Naive thymus-derived CD4-positive, alpha-beta T cell (primary cell): ENCODE data around the gene ZSWIM3. TPM values are rescaled to one million over a fixed set of nuclear protein-coding genes. Genes with fewer than 3 reads are reported as not detected.

Experiments
- ATAC-seq: fragments of 150-1000 bp; cut with Tn5 transposase; 2 replicates; pipeline ENCODE4 v1.10.0; 2021; ENCODE audit warnings: mild to moderate bottlenecking, moderate library complexity
- CTCF ChIA-PET: fragments of 350-600 bp; sonication (Branson Sonifier 250); formaldehyde crosslinking; loops from one replicate; lab custom pipeline; 2021; ENCODE audit warnings: antibody characterized with exemption; lab: Charles Lee
- POLR2A ChIA-PET: fragments of 350-600 bp; sonication (Branson Sonifier 250); formaldehyde crosslinking; loops from one replicate; lab custom pipeline; 2021; ENCODE audit warnings: antibody characterized with exemption, inconsistent platforms; lab: Charles Lee
- DNase-seq, 9 donors: peaks; one replicate each; pipeline versions ENCODE4 v3.0.0 to v3.0.0-alpha.2; 2020 to 2022; ENCODE audit warnings: mixed read lengths in 1 of 9
- H3K27ac ChIP-seq: one replicate; pipeline ENCODE4 v1.7.0; 2013; ENCODE audit warnings: mild to moderate bottlenecking, low read depth, low read length, moderate library complexity
- H3K27me3 ChIP-seq, 2 donors: one replicate each; pipeline ENCODE4 v1.7.0; 2013; ENCODE audit warnings: low read length in 2 of 2, mild to moderate bottlenecking in 2 of 2, moderate library complexity in 2 of 2; ENCODE audit not compliant: control insufficient read depth in 2 of 2, insufficient read depth in 2 of 2
- H3K36me3 ChIP-seq, 3 experiments: 1 replicate in 2 of 3; 2 replicates in 1 of 3; pipeline ENCODE4 v1.7.0; 2013; ENCODE audit warnings: low read length in 3 of 3, mild to moderate bottlenecking in 3 of 3, moderate library complexity in 1 of 3; ENCODE audit not compliant: insufficient read depth in 3 of 3, control insufficient read depth in 2 of 3
- H3K4me1 ChIP-seq, 2 donors: one replicate each; pipeline ENCODE4 v1.7.0; 2013; ENCODE audit warnings: low read length in 2 of 2, mild to moderate bottlenecking in 2 of 2, moderate library complexity in 1 of 2; ENCODE audit not compliant: control insufficient read depth in 2 of 2, insufficient read depth in 2 of 2
- H3K4me3 ChIP-seq: 2 replicates; pipeline ENCODE4 v1.7.0; 2013; ENCODE audit warnings: mild to moderate bottlenecking, low read length
- H3K9me3 ChIP-seq, 3 experiments: 1 replicate in 2 of 3; 2 replicates in 1 of 3; pipeline ENCODE4 v1.7.0; 2013; ENCODE audit warnings: low read length in 3 of 3; ENCODE audit not compliant: control insufficient read depth in 2 of 3
- H3K27ac Mint-ChIP-seq, 9 donors: one replicate each; pipeline ENCODE4 v1.8.0; 2020 to 2022; ENCODE audit warnings: mixed read lengths in 9 of 9, mild to moderate bottlenecking in 8 of 9, moderate library complexity in 5 of 9, inconsistent platforms in 2 of 9
- H3K27me3 Mint-ChIP-seq, 5 donors: one replicate each; pipeline ENCODE4 v1.8.0; 2021 to 2022; ENCODE audit warnings: mixed read lengths in 5 of 5, mild to moderate bottlenecking in 1 of 5
- H3K36me3 Mint-ChIP-seq, 5 donors: one replicate each; pipeline ENCODE4 v1.8.0; 2020 to 2022; ENCODE audit warnings: mixed read lengths in 5 of 5, mild to moderate bottlenecking in 3 of 5, inconsistent platforms in 1 of 5
- H3K4me1 Mint-ChIP-seq, 7 donors: one replicate each; pipeline ENCODE4 v1.8.0; 2020 to 2022; ENCODE audit warnings: mixed read lengths in 7 of 7, mild to moderate bottlenecking in 3 of 7, inconsistent platforms in 1 of 7
- H3K4me3 Mint-ChIP-seq, 10 donors: one replicate each; pipeline ENCODE4 v1.8.0; 2020 to 2022; ENCODE audit warnings: mild to moderate bottlenecking in 10 of 10, mixed read lengths in 10 of 10, moderate library complexity in 6 of 10, inconsistent platforms in 2 of 10
- H3K9me3 Mint-ChIP-seq, 11 donors: one replicate each; pipeline ENCODE4 v1.8.0; 2020 to 2022; ENCODE audit warnings: mixed read lengths in 11 of 11, mild to moderate bottlenecking in 4 of 11, inconsistent platforms in 1 of 11, moderate library complexity in 1 of 11
- intact Hi-C, 2 donors: fragments of 100-400 bp; cut with micrococcal nuclease; formaldehyde crosslinking; loops; one replicate each; pipeline ENCODE4 v1.15.1; 2023
- polyA plus RNA-seq, 2 donors: library from polyadenylated mRNA; unstranded; fragments of 300-500 nt; fragmentation: Illumina TruSeq; gene quantifications; one replicate each; pipeline ENCODE4 v1.2.3, GENCODE V29; 2021
- total RNA-seq, 6 experiments: library from RNA in 5 of 6; stranded (reverse) in 5 of 6; gene quantifications; 1 replicate in 5 of 6; 2 replicates in 1 of 6; pipeline ENCODE4 v1.2.3 and lab custom pipeline; 2021 to 2026

The ZSWIM3 gene
- total and polyA plus RNA-seq, 7 experiments from 2014 or later = 1.2 to 6.8 (median 3.1) TPM

DNA sequence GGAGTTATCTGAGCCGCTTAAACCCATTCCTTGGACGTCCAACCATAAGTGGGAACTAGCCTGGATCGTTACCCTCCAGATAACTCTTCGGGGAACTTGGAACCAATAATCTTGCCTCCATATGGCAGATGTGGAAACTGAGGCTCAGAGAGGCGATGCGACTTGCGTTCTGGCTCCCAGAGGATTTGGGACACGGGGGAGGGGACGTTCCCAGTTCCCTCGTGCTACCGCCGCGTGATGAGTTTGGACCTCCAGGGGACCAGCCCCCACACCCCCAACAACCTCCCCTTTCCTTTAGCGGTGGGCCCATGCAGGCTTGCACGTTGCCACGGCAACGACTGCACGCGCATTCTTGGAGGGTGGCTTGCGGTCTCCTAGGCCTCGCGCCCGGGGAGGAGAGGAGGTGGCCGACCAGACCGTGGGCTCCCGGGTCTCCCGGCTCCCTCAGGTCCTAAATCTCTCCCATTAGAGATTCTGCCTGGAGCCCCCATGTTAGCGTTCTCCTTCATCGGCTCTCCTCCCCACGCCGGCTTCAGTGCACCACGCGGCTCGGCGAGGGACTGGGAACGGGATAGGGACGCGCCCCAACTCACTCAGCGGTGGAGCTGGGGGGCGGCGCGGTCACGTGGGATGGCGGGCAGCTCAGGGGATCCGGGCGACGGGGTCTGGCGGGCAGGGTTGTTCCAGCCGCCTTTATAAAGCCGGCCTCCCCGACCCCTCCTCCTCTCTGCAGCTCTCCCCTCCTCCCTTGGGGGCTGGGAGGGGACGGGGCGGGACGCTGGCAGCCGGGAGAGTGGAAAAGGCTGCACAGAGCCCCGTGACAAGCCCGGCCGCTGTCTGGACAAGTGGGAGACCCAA is 54.3 kb downstream of the ZSWIM3 start, which contains the start of gene PLTP:
TSS of gene PLTP (minus strand) at position 670 of the 858 bp plus-strand sequence. CDS start 703 bp downstream, outside the sequence.
- H3K4me3 ChIP-seq = peak within 1 kb of the TSS; percentile 76
- intact Hi-C loops = loop anchor here (1.0 to 2.0 kb wide), 5 partner anchors 22 to 61 kb away; partner anchors contain the start of genes ACOT8 (in 1 of the 2), PCIF1 (in 1 of the 2), ZNF335 (in 1 of the 2) and ZSWIM1 (in 1 of the 2)
- Mint-ChIP-seq H3K4me3 (peak within 1 kb of the TSS; percentile 59 to 84 (median 80)), H3K4me1 (peaks cover 0 to 21% (median 16%) of the 10 kb centered on the region in 7 donors), H3K36me3 (no peaks in the 10 kb centered on the region), H3K9me3 (no peaks in the 10 kb centered on the region), H3K27ac (peak within 1 kb of the TSS in 4 of 9 donors; percentile 25 to 46 (median 41)), H3K27me3 (peaks cover 15 to 24% (median 18%) of the 10 kb centered on the region in 5 donors)
- peak within 1 kb of the TSS; percentile 2 for H3K27ac ChIP-seq
- peak; percentile 15 for ATAC-seq
- POLR2A ChIA-PET = interaction anchor here (0.6 to 3.2 kb wide), 2 partner anchors 22 kb away, joined by 3 to 18 read pairs; partner anchors contain the start of gene PCIF1
- no peaks in the 10 kb centered on the region for H3K36me3 ChIP-seq
- peak in 7 of 9 donors; percentile 16 to 40 (median 32) for DNase-seq
- CTCF ChIA-PET = no interaction called here
- no peaks in the 10 kb centered on the region for H3K9me3 ChIP-seq
- no peaks in the 10 kb centered on the region for H3K27me3 ChIP-seq
- H3K4me1 ChIP-seq = peaks cover 13 to 17% of the 10 kb centered on the region in 2 donors

DNA sequence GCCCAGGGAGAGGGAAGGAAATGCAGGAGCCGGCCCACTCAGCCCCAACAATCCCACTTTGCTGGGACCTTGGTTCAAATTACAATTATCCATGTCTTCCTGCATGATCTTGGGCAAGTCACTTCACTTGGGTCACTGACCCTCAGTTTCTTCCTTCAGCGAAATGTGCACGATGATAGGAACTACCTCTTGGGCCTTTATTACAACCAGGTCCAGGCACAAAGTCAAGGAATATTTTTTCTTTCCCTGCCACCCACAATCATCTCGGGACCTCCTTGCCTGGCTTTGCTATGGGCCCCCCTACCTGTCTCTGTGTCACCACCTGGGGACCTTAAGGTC is 54.9 kb downstream of the ZSWIM3 start:
- intact Hi-C loops = no loop called here
- no peaks in the 10 kb centered on the region for H3K9me3 Mint-ChIP-seq
- H3K27me3 Mint-ChIP-seq = peaks cover 16 to 25% (median 22%) of the 10 kb centered on the region in 5 donors
- POLR2A ChIA-PET = no interaction called here
- no peaks in the 10 kb centered on the region for H3K36me3 ChIP-seq
- no peak for ATAC-seq
- DNase-seq = no peak
- H3K27me3 ChIP-seq = no peaks in the 10 kb centered on the region
- H3K9me3 ChIP-seq = no peaks in the 10 kb centered on the region
- H3K4me3 Mint-ChIP-seq = peak overlapping the region in 9 of 10 donors; percentile 51 to 84 (median 66)
- no peak overlapping the region for H3K27ac ChIP-seq
- no peak overlapping the region for H3K4me3 ChIP-seq
- H3K27ac Mint-ChIP-seq = no peak overlapping the region
- H3K36me3 Mint-ChIP-seq = no peaks in the 10 kb centered on the region
- CTCF ChIA-PET = no interaction called here
- H3K4me1 ChIP-seq = peaks cover 13 to 17% of the 10 kb centered on the region in 2 donors
- H3K4me1 Mint-ChIP-seq = peaks cover 0 to 21% (median 16%) of the 10 kb centered on the region in 7 donors

DNA sequence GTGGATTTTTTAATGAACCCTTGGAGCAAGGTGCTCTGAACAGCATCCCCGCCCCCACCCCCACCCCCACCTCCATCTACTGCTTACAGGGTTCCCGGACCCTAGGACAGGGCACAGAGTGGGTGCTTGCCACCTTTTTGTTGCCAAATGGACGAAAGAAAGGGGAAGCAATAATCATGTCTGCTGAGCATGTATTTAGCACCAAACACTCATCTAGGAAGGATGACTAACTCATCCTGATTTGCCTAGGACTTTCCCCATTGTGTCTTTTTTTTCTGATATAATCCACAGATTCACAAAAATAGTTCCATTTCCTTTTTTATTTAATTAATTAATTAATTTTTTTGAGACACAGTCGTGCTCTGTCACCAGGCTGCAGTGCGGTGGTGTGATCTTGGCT is 55.7 kb downstream of the ZSWIM3 start:
- H3K4me3 ChIP-seq = no peak overlapping the region
- Mint-ChIP-seq H3K27ac (no peak overlapping the region), H3K4me3 (peak overlapping the region in 2 of 10 donors; percentile 37 to 41), H3K9me3 (no peaks in the 10 kb centered on the region), H3K36me3 (no peaks in the 10 kb centered on the region), H3K27me3 (peaks cover 16 to 29% (median 22%) of the 10 kb centered on the region in 5 donors), H3K4me1 (peaks cover 0 to 21% (median 16%) of the 10 kb centered on the region in 7 donors)
- ChIA-PET POLR2A (no interaction called here), CTCF (no interaction called here)
- intact Hi-C loops = no loop called here
- DNase-seq (no peak), ATAC-seq (no peak)
- H3K36me3 ChIP-seq = no peaks in the 10 kb centered on the region
- H3K27me3 ChIP-seq = no peaks in the 10 kb centered on the region
- peaks cover 13 to 17% of the 10 kb centered on the region in 2 donors for H3K4me1 ChIP-seq
- no peaks in the 10 kb centered on the region for H3K9me3 ChIP-seq
- H3K27ac ChIP-seq = no peak overlapping the region

DNA sequence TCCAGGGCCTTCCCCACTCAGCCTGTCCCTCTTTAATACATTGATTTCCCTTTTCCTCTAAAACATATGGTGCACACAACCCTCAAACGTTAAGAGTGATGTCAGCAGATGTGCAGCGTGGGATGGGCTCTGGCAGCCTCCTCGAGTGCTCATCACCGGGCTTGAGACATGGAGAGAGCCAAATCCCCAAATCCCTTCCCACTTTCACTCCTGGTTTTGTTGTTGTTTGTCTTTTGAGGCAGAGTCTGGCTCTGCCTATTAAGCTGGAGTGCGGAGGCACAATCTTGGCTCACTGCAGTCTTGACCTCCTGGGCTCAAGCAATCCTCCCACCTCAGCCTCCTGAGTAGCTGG is 60.4 kb downstream of the ZSWIM3 start:
- Histone ChIP-seq H3K27me3 (no peaks in the 10 kb centered on the region), H3K36me3 (no peaks in the 10 kb centered on the region), H3K4me3 (no peak overlapping the region), H3K4me1 (no peaks in the 10 kb centered on the region), H3K27ac (no peak overlapping the region), H3K9me3 (no peaks in the 10 kb centered on the region)
- Mint-ChIP-seq H3K27me3 (peaks cover 17 to 43% (median 21%) of the 10 kb centered on the region in 5 donors), H3K36me3 (no peaks in the 10 kb centered on the region), H3K4me1 (peaks cover 0 to 6% (median 0%) of the 10 kb centered on the region in 7 donors), H3K9me3 (no peaks in the 10 kb centered on the region), H3K27ac (no peak overlapping the region), H3K4me3 (no peak overlapping the region)
- no peak for ATAC-seq
- DNase-seq = no peak
- intact Hi-C loops = no loop called here
- ChIA-PET POLR2A (interaction anchor here (1.4 kb wide), 1 partner anchor 12 kb away, joined by 5 read pairs; no protein-coding TSS in a partner anchor), CTCF (interaction anchor here (0.6 kb wide), 1 partner anchor 100 kb away, joined by 3 read pairs; no protein-coding TSS in a partner anchor)

DNA sequence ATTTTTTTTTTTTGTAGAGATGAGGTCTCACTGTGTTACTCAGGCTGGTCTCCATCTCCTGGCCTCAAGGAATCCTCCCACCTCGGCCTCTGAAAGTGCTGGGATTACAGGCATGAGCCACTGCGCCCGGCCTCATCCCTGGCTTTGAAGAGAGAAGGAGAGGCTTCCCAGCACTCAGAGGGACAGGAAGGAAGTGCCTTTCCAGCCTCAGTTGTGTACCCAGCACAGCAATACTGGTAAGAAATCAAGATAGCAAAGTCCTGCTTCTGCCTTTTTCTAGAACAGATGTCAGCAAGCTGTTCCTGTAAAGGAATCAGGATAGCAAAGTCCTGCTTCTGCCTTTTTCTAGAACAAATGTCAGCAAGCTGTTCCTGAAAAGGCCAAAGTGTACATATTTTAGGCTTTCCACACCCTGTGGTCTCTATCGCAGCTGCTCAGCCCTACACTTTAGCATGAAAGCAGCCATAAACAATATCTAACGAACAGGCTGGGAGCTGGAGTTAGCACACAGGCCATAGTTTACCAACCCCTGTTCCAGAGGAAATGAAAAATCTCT is 60.8 kb downstream of the ZSWIM3 start:
- no peak for ATAC-seq
- H3K9me3 Mint-ChIP-seq = no peaks in the 10 kb centered on the region
- no peak overlapping the region for H3K27ac Mint-ChIP-seq
- Histone ChIP-seq H3K9me3 (no peaks in the 10 kb centered on the region), H3K27ac (no peak overlapping the region), H3K36me3 (no peaks in the 10 kb centered on the region), H3K4me1 (no peaks in the 10 kb centered on the region), H3K27me3 (no peaks in the 10 kb centered on the region), H3K4me3 (no peak overlapping the region)
- POLR2A ChIA-PET = interaction anchor here (1.4 kb wide), 1 partner anchor 12 kb away, joined by 5 read pairs; no protein-coding TSS in a partner anchor
- intact Hi-C loops = no loop called here
- H3K36me3 Mint-ChIP-seq = no peaks in the 10 kb centered on the region
- CTCF ChIA-PET = no interaction called here
- H3K4me1 Mint-ChIP-seq = peaks cover 0 to 6% (median 0%) of the 10 kb centered on the region in 7 donors
- peaks cover 17 to 45% (median 21%) of the 10 kb centered on the region in 5 donors for H3K27me3 Mint-ChIP-seq
- no peak overlapping the region for H3K4me3 Mint-ChIP-seq
- no peak for DNase-seq

DNA sequence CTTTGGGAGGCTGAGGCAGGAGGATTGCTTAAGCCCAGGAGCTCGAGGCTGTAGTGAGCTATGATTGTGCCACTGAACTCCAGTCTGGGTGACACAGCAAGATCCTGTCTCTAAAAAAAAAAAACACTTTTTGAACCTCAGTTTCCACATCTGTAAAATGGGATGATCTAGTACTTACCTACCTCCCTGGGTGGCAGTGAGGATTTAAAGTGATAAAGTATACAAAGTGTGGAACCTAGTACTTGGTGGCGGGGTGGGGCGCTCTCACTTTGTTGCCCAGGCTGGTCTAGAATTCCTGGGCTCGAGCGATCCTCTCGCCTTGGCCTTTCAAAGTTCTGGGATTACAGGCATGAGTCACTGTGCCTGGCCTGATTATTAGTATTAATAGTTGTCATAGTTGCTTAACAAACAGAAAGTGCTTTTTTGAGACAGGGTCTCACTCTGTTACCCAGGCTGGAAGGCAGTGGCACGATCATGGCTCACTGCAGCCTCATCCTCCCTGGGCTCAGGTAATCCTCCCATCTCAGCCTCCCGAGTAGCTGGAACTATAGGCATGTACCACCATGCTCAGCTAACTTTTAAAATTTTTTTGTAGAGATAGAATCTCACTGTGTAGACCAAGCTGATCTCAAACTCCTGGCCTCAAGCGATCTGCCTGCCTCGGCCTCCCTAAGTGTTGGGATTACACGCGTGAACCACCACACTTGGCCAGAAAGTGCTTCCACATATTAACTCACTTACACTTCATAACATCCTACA is 61.5 kb downstream of the ZSWIM3 start:
- DNase-seq = no peak
- H3K27me3 Mint-ChIP-seq = peaks cover 17 to 45% (median 21%) of the 10 kb centered on the region in 5 donors
- peaks cover 0 to 6% (median 0%) of the 10 kb centered on the region in 7 donors for H3K4me1 Mint-ChIP-seq
- no peaks in the 10 kb centered on the region for H3K9me3 ChIP-seq
- H3K4me3 ChIP-seq = no peak overlapping the region
- no peak overlapping the region for H3K27ac Mint-ChIP-seq
- no peak overlapping the region for H3K4me3 Mint-ChIP-seq
- no peaks in the 10 kb centered on the region for H3K36me3 Mint-ChIP-seq
- ChIA-PET POLR2A (interaction anchor here (1.4 kb wide), 1 partner anchor 11 kb away, joined by 5 read pairs; no protein-coding TSS in a partner anchor), CTCF (interaction anchor here (0.8 kb wide), 1 partner anchor 16 kb away, joined by 3 read pairs; no protein-coding TSS in a partner anchor)
- H3K9me3 Mint-ChIP-seq = no peaks in the 10 kb centered on the region
- H3K36me3 ChIP-seq = no peaks in the 10 kb centered on the region
- H3K27ac ChIP-seq = no peak overlapping the region
- H3K4me1 ChIP-seq = no peaks in the 10 kb centered on the region
- H3K27me3 ChIP-seq = no peaks in the 10 kb centered on the region
- intact Hi-C loops = no loop called here
- ATAC-seq = no peak
